Fibroblast of peridontal ligament (primary cell): ENCODE data around the gene ARAP2.
"Not testable (repeated sequence)": the region's sequence is repeated elsewhere in the genome, so short reads cannot be mapped to it uniquely, and the experiment has no call there.

Source experiments
- DNase-seq: peaks from one replicate; pipeline ENCODE4 v3.0.0-alpha.2; 2010; ENCODE audit errors: extremely low read depth

ARAP2 gene

GRCh38 chr4:36183665-36184393, 60.5 kb downstream of the ARAP2 start:
- DNase-seq, result no peak

- no peak for DNase-seq
Measured at GRCh38 chr4:36183232-36183631, 61.1 kb downstream of the ARAP2 start.

- DNase-seq, result not testable (repeated sequence)
Measured at GRCh38 chr4:36182315-36182714, 62.0 kb downstream of the ARAP2 start.

GRCh38 chr4:36180206-36180605, 64.1 kb downstream of the ARAP2 start:
- DNase-seq, result no peak

- no peak for DNase-seq
Measured at GRCh38 chr4:36178484-36178883, 65.8 kb downstream of the ARAP2 start.

GRCh38 chr4:36177946-36178345, 66.4 kb downstream of the ARAP2 start:
- DNase-seq, result no peak

GRCh38 chr4:36174570-36174969, 69.7 kb downstream of the ARAP2 start:
- DNase-seq, result no peak

GRCh38 chr4:36173905-36174304, 70.4 kb downstream of the ARAP2 start:
- no peak for DNase-seq

GRCh38 chr4:36172656-36173055, 71.7 kb downstream of the ARAP2 start:
- DNase-seq, result no peak

- no peak for DNase-seq
Measured at GRCh38 chr4:36168127-36168878, 76.0 kb downstream of the ARAP2 start.

GRCh38 chr4:36165631-36166005, 78.7 kb downstream of the ARAP2 start:
- DNase-seq, result no peak

- no peak for DNase-seq
Measured at GRCh38 chr4:36164900-36165630, 79.2 kb downstream of the ARAP2 start.

GRCh38 chr4:36163198-36163597, 81.1 kb downstream of the ARAP2 start:
- no peak for DNase-seq

GRCh38 chr4:36159208-36159607, 85.1 kb downstream of the ARAP2 start:
- no peak for DNase-seq

GRCh38 chr4:36152735-36153134, 91.6 kb downstream of the ARAP2 start:
- DNase-seq, result no peak

GRCh38 chr4:36142504-36142903, 101.8 kb downstream of the ARAP2 start:
- DNase-seq, result no peak

- DNase-seq, result no peak
Measured at GRCh38 chr4:36141186-36141585, 103.1 kb downstream of the ARAP2 start.

- DNase-seq, result no peak
Measured at GRCh38 chr4:36140421-36140820, 103.9 kb downstream of the ARAP2 start.

- no peak for DNase-seq
Measured at GRCh38 chr4:36138220-36138619, 106.1 kb downstream of the ARAP2 start.

GRCh38 chr4:36137336-36137735, 107.0 kb downstream of the ARAP2 start:
- no peak for DNase-seq

- no peak for DNase-seq
Measured at GRCh38 chr4:36133658-36134057, 110.7 kb downstream of the ARAP2 start.

GRCh38 chr4:36133086-36133485, 111.2 kb downstream of the ARAP2 start:
- no peak for DNase-seq

GRCh38 chr4:36130641-36131040, 113.7 kb downstream of the ARAP2 start:
- no peak for DNase-seq
